Progenitor cell of endocrine pancreas (in vitro differentiated cells): ENCODE data around the gene ENAH. TPM values are rescaled to one million over a fixed set of nuclear protein-coding genes. Genes with fewer than 3 reads are reported as not detected.

ENCODE experiments used
- DNase-seq: peaks from one replicate; pipeline ENCODE4 v3.0.0; 2021; ENCODE audit warnings: low spot score; ENCODE audit not compliant: unreplicated experiment
- H3K27ac Mint-ChIP-seq: 2 replicates; pipeline ENCODE4 v1.8.0; 2021; ENCODE audit warnings: mild to moderate bottlenecking, moderate library complexity, mixed read lengths
- H3K27me3 Mint-ChIP-seq: 2 replicates; pipeline ENCODE4 v1.8.0; 2021; ENCODE audit warnings: mixed read lengths
- H3K36me3 Mint-ChIP-seq: 2 replicates; pipeline ENCODE4 v1.8.0; 2022; ENCODE audit warnings: mixed read lengths; ENCODE audit not compliant: insufficient read depth
- H3K4me1 Mint-ChIP-seq: 2 replicates; pipeline ENCODE4 v1.8.0; 2021; ENCODE audit warnings: low read depth, mixed read lengths
- H3K4me3 Mint-ChIP-seq: 2 replicates; pipeline ENCODE4 v1.8.0; 2021; ENCODE audit warnings: low read depth, mild to moderate bottlenecking, moderate library complexity, mixed read lengths
- H3K9me3 Mint-ChIP-seq: 2 replicates; pipeline ENCODE4 v1.8.0; 2021; ENCODE audit warnings: low read depth, mixed read lengths
- total RNA-seq: library from RNA; stranded (reverse); gene quantifications from 2 replicates; pipeline ENCODE4 v1.2.1, GENCODE V29; 2021
- TF ChIP-seq, protein P1 (sequence below): fragments of 200-600 bp; sonication (generic); IDR thresholded peaks from one replicate; pipeline ENCODE4 v1.5.0; 2021; ENCODE audit warnings: antibody characterized with exemption, mild to moderate bottlenecking; ENCODE audit not compliant: unreplicated experiment

ENAH gene
- total RNA-seq, 1 donor from 2014 or later = 217 TPM

- DNase-seq = no peak
- no peak overlapping the region for H3K27ac Mint-ChIP-seq
- H3K36me3 Mint-ChIP-seq = no peaks in the 10 kb centered on the region
- H3K4me1 Mint-ChIP-seq = peaks cover 31% of the 10 kb centered on the region
- TF ChIP-seq, protein P1, sequence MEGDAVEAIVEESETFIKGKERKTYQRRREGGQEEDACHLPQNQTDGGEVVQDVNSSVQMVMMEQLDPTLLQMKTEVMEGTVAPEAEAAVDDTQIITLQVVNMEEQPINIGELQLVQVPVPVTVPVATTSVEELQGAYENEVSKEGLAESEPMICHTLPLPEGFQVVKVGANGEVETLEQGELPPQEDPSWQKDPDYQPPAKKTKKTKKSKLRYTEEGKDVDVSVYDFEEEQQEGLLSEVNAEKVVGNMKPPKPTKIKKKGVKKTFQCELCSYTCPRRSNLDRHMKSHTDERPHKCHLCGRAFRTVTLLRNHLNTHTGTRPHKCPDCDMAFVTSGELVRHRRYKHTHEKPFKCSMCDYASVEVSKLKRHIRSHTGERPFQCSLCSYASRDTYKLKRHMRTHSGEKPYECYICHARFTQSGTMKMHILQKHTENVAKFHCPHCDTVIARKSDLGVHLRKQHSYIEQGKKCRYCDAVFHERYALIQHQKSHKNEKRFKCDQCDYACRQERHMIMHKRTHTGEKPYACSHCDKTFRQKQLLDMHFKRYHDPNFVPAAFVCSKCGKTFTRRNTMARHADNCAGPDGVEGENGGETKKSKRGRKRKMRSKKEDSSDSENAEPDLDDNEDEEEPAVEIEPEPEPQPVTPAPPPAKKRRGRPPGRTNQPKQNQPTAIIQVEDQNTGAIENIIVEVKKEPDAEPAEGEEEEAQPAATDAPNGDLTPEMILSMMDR = no peak
- no peaks in the 10 kb centered on the region for H3K27me3 Mint-ChIP-seq
- H3K9me3 Mint-ChIP-seq = no peaks in the 10 kb centered on the region
- no peak overlapping the region for H3K4me3 Mint-ChIP-seq
These were observed 120.5 kb downstream of the ENAH start for GRCh38 chr1:225532240-225532944.

DNA sequence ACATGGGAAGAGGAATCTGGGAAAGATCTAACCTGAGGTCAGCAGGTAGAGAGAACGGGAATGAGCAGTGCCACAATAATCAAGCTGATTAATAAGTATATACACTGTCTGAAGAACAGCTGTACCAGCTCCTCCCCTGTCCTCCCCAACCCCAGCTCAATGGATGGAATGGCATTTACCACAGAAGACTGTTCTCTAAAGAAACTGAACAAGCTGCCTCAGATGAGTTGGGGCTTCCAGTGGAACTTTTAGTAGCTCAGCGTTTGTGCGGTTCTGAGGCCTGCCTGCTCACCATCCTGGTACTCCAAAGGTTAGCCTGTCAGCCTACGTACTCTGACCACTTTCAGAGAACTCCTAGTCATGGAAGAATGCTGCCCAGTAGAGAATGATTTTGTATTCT is 123.2 kb downstream of the ENAH start:
- Mint-ChIP-seq H3K36me3 (peaks cover 7% of the 10 kb centered on the region), H3K4me1 (peaks cover 21% of the 10 kb centered on the region), H3K9me3 (no peaks in the 10 kb centered on the region), H3K27me3 (no peaks in the 10 kb centered on the region), H3K4me3 (no peak overlapping the region), H3K27ac (no peak overlapping the region)
- TF ChIP-seq, protein P1 = no peak
- no peak for DNase-seq

DNA sequence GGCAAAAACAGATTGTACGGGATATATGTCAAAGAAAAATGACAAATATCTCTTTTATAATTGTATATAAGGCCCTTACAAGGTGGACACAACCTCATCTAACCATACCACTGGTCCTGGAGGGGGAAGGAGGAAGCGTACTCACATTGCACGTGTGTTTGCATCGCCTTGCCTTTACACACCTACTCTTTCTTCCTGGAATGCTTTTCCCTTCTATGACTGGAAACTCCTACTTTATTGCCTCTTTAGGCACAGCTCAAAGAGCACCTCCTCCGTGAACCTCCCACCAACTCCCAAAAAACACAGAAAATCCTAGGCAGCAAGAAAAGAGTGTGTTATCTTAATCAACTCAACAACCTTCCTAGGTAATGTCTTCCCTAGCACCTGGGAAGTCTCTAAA is 125.3 kb downstream of the ENAH start:
- Mint-ChIP-seq H3K4me1 (peaks cover 5% of the 10 kb centered on the region), H3K4me3 (no peak overlapping the region), H3K27ac (no peak overlapping the region), H3K9me3 (no peaks in the 10 kb centered on the region), H3K27me3 (no peaks in the 10 kb centered on the region), H3K36me3 (peaks cover 7% of the 10 kb centered on the region)
- TF ChIP-seq, protein P1 = no peak
- no peak for DNase-seq

DNA sequence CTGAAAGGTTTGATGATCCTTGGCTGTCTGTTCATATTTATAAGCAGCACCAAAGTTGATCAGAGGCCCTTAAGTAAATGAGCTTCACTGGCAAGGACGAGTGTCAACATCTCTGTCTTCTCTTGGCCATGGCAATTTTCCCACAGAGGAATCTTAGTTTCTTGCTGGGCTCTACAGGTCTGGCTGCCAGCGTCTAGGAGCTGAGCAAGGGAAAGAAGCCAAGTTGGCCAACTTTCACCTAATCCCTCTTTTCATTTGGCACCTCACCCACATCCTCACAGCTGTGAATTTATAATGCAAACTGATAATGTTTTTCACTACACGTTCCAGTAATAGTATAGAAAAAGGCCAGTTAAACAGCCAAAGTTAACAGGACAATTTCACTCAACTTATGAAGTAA is 126.0 kb downstream of the ENAH start:
- Mint-ChIP-seq H3K4me3 (no peak overlapping the region), H3K9me3 (no peaks in the 10 kb centered on the region), H3K27me3 (no peaks in the 10 kb centered on the region), H3K36me3 (peaks cover 7% of the 10 kb centered on the region), H3K4me1 (peaks cover 3% of the 10 kb centered on the region), H3K27ac (no peak overlapping the region)
- TF ChIP-seq, protein P1 = no peak
- DNase-seq = no peak

DNA sequence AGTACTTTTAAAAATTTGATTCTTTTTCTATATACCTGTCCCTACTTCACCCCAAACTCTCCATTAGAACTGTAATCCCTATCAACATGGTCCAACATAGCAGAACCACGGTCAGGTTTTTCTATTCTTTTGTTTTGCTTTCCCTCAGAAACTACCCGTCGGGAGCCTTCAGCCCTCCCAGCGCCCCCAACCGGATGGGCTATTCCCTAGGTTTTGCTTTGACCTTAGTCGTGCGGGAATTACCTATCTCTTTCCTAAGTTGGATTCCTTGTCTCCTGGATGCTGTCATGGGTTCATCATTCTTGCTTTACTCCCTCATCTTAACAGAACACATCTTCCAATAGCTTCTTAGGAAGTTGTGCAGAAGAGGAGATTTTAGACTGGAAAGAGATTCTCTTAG is 127.5 kb downstream of the ENAH start:
- H3K4me3 Mint-ChIP-seq = no peak overlapping the region
- H3K9me3 Mint-ChIP-seq = no peaks in the 10 kb centered on the region
- TF ChIP-seq, protein P1 = no peak
- H3K36me3 Mint-ChIP-seq = peaks cover 8% of the 10 kb centered on the region
- no peaks in the 10 kb centered on the region for H3K27me3 Mint-ChIP-seq
- DNase-seq = no peak
- H3K27ac Mint-ChIP-seq = peak overlapping the region; percentile 11
- peaks cover 2% of the 10 kb centered on the region for H3K4me1 Mint-ChIP-seq
